Epithelial cell of prostate (primary cell): ENCODE measurements around the gene DZIP1L.

ENCODE experiments used
- DNase-seq: peaks from one replicate; pipeline ENCODE4 v3.0.0-alpha.2; 2011; ENCODE audit warnings: low read depth, low spot score
- H3K27ac ChIP-seq: fragments of 450-650 bp; 2 replicates; pipeline ENCODE4 v1.5.1; 2017; ENCODE audit warnings: mild to moderate bottlenecking

Gene DZIP1L

DNA sequence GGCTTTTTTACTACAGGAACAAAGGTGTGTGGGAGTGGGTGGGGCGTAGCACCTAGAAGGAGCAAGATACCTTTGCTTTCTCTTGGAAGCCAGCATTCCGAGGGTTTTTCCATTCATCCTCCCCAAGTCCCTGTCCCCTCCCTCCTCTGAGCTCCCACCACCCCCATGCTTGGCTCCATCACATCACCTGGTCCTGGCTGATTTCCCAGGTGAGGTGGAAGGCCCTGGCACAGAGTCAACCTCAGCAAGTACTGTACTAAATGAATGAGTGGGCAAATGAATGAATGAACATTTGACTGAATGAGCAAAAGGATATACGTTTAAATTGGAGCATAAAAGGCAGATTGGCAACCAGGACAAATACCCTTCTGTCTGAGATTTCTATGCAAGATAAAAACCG is 45.4 kb downstream of the DZIP1L start:
- no peak overlapping the region for H3K27ac ChIP-seq
- no peak for DNase-seq

DNA sequence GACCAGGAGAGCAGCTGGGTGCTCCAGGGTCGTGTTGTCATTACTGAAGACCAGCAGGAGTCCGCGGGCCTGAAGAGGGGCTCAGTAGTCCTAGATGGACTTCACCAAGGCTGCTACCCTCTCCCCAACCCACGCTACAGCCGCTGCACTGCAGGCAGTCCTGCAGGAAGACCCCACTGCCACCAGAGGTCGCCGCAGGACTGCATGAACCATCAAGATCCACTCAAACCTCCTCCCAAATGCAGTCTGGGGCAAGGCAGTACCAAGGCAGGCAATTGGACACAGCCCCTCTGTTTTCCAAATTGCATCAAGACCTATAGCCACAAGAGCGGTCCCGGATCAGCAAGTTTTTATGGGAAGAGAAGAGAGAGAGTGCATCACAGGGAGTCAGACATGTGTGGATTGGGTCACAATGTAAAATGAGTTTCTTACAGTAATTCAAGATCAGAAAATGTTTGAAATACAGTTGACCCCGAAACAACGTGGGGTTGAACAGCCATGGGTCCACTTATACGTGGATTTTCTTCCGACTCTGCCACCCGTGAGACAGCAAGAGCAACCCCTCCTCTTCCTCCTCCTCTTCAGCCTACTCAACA is 46.7 kb downstream of the DZIP1L start:
- DNase-seq, result no peak
- H3K27ac ChIP-seq, result no peak overlapping the region

DNA sequence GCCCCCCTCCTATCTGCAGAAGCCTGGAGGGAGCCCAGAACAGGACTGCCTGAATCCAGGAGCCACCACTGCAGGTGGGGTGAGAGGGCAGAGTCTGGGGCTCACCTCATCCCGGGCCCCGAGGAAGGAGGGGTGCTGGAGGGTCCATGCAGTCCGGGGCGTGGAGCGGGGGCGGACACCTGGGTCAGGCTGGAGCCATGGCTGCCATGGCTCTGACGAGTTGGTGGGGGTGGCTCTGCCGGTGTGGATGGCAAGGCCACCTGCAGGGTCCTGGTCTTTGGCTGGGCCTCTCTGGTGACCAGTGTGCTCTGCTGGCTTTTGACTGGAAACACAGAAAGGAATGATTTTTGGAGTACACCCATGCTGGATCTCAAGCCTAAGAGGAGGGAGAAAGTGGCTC is 47.4 kb downstream of the DZIP1L start:
- H3K27ac ChIP-seq, result no peak overlapping the region
- no peak for DNase-seq

DNA sequence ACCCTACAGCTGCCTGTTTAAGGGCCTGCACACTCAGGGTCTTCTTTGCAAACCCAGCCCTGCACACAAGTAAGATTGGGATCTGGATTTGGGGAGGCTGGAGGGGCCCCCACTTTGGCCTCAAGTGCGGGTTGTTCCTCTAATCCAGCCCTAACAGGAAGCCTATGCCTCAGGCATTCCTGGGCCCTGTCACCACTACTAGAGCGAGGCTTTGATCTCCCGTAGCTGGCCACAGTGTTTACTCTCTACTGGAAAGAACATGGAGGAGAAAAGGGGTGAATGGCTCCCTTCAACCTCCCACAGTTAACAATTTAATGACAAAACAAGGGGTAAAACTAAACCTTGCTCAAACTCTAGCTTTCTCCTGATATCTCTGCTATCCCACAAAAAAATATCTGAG is 48.4 kb downstream of the DZIP1L start:
- DNase-seq, result no peak
- no peak overlapping the region for H3K27ac ChIP-seq

GRCh38 chr3:138066383-138066782 is 49.0 kb downstream of the DZIP1L start:
- no peak overlapping the region for H3K27ac ChIP-seq
- DNase-seq, result no peak

- DNase-seq, result no peak
- H3K27ac ChIP-seq, result no peak overlapping the region
These were observed 49.5 kb downstream of the DZIP1L start for GRCh38 chr3:138065949-138066348.

DNA sequence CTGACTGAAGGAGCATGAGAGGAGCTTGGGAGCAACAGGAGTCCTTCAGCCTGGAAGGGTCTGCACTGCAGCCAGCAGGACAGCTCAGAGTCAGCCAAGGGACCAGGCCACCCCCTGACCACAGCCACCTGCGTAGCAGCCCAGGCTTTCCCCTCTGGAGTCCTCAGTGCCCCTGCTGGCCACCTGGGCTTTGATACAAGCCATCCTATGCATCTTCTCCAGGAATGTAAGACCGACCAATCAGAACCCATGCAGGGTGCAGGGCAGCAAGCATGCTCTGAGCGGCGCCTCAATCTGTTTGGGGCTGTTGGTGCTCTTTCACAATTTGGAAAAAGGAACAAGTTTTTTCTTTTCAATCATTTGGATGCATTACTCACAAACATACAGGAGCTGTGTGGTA is 52.0 kb downstream of the DZIP1L start:
- H3K27ac ChIP-seq, result no peak overlapping the region
- no peak for DNase-seq

DNA sequence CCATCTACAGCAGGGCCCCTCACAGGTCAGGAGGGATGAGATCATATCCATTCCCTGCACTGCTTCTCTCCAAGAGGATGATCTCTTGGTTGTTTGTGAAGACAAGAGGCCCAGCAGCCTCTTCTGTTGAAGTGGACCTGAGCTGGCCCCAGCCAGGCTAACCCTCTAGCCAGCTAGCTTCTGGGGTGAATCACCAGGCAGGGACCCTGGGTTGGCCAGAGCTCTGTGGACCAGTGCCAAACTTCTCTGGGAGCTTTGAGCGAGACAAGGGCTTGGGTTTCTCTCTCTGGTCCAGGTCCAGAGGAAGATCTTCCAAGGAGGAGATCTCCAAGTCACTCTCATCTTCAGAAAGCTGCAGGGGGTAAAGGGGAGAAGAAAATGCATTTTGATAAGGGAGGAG is 52.8 kb downstream of the DZIP1L start:
- no peak overlapping the region for H3K27ac ChIP-seq
- no peak for DNase-seq

- no peak for DNase-seq
These were observed 53.4 kb downstream of the DZIP1L start for GRCh38 chr3:138062037-138062436.

DNA sequence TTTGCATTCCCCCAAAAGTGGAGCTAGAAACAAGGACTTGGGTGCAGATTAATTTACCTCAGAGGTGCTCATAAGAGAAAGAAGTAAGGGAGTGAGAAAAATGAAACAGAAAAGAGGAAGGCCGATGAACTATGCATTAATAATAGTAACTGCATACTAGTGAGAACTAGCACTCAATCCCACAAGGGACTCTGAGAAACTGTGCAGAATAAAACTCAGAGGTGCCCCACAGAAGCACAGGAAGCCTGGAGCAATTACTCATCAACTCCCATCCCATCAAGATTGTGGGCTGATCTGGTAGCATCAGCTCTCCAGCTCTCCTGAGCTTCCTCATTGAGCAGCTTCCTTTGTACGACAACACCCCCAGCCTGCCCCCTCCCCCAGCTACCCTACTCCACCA is 54.6 kb downstream of the DZIP1L start:
- no peak for DNase-seq
- H3K27ac ChIP-seq, result no peak overlapping the region

More at GRCh38 chr3:138062037-138062436, 53.4 kb downstream of the DZIP1L start:
- H3K27ac ChIP-seq, result no peak overlapping the region

DNA sequence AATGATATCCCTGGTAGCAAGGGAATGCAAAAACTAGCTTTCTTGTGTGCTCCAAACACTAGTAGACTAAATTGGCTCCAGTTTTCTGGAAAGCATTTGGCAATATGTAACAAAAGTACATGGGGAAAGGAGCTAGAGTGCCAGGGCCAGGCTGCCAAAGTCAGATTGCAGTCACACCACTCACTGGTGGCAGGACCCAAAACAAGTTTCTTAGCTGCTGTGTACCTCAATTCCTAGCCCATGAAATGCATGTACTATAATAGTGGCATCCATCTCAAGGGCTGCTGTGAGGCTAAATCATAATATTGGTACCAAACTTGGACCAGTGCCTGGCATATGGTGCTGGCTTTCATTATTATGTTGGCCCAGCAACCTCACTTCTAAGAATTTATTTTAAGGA is 56.1 kb downstream of the DZIP1L start:
- no peak overlapping the region for H3K27ac ChIP-seq
- no peak for DNase-seq

GRCh38 chr3:138057384-138057783 is 58.0 kb downstream of the DZIP1L start:
- no peak overlapping the region for H3K27ac ChIP-seq
- no peak for DNase-seq

- DNase-seq, result no peak
- H3K27ac ChIP-seq, result no peak overlapping the region
These were observed 61.4 kb downstream of the DZIP1L start for GRCh38 chr3:138054057-138054456.

DNA sequence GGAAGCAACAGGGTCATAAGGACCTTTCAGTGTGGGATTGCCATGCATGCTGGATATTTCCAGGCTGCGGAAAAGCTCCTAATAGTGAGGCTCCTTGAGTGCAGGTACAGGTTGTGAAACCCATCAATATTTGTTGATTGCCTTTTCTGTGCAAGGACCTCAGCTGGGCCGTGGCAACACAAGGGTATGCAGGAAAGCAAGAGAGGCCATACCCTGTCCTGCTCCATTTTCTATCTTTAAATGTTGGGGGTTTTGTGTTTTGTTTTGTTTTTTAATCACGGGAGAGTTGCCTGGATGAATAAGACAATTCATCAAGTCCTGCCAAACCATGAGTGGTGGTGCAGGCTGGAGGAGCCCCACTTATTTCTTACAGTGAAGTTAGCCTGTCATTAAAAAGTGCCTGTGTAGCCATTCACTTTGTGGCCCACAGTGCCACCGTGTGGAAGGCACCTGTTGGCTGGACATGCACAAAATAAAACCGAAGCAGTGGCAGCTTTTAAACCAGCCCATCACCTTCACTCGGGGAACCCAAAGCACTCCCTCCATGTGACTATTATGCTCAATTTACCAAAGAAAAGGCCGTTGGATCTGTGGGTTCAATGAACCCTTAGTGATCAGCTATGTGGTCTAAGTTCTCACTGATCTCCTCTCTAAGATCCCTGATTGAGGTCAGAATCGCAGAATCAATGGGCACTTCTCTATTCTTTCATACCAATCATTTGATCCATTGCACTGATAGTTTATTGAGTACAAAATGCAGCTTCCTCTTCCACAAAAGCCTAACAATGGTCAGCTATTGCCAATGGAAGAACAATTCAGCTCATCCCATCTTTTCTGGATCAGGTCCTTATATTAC is 63.2 kb downstream of the DZIP1L start:
- H3K27ac ChIP-seq, result no peak overlapping the region
- DNase-seq, result no peak

DNA sequence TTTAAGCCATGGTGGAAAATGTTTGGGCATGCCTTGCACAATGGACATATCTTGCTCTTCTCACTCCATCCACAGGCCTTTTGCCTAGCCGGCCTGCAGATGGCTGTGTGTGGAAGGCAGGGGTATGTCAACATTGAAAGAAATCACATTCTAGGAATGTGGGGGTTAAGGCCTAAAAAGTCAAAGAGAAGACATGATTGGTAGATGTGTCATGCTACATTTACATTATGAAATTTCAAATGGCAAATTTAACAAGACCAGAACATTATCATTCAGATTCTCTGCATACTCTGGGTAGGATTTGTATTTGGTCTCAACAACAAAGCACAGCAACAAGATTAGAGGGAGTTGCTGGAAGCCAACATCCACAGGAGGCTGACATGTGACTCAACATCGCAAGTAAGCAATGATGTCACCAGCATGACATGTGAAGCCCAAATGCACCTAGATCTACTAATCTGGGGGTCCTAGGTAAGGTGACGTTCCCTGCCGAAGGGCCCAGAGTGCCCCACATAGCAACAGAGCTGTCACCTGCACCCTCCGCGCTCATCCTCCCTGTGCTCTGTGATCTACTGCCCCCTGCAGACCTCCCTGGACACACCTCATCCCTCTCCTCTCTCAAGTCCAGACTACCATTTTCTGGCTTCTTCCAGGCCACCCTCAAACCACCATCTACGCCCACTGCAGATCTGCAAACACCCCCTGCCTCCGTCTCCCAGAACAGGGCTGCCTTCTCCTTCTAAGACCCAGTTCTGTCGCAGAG is 66.1 kb downstream of the DZIP1L start:
- H3K27ac ChIP-seq, result no peak overlapping the region
- peak; percentile 14 for DNase-seq

GRCh38 chr3:138047596-138048158 is 67.7 kb downstream of the DZIP1L start:
- no peak for DNase-seq
- H3K27ac ChIP-seq, result no peak overlapping the region

- DNase-seq, result peak; percentile 84
- no peak overlapping the region for H3K27ac ChIP-seq
These were observed 68.5 kb downstream of the DZIP1L start for GRCh38 chr3:138046955-138047354.

GRCh38 chr3:138046085-138046484 is 69.3 kb downstream of the DZIP1L start:
- no peak overlapping the region for H3K27ac ChIP-seq
- no peak for DNase-seq

- H3K27ac ChIP-seq, result peak overlapping the region; percentile 23
- DNase-seq, result peak; percentile 46
These were observed 72.0 kb downstream of the DZIP1L start for GRCh38 chr3:138043266-138044029.

GRCh38 chr3:138042043-138042442 is 73.4 kb downstream of the DZIP1L start:
- peak; percentile 40 for DNase-seq
- H3K27ac ChIP-seq, result no peak overlapping the region
